ENCODE measurements around the gene ZCCHC17. TPM values are rescaled to one million over a fixed set of nuclear protein-coding genes. Genes with fewer than 3 reads are reported as not detected.

The ZCCHC17 gene
- total RNA-seq, 1 experiment from 2014 or later, result 42.0 TPM

- no peak for TF ChIP-seq ATF6 (CRISPR knock-in tag; IDR thresholded peaks at IDR 0.05)
- no peak for TF ChIP-seq GTF2I (CRISPR knock-in tag; conservative IDR thresholded peaks at IDR 0.05)
Observed at GRCh38 chr1:31407029-31407626, 110.3 kb downstream of the ZCCHC17 start (continued).

DNA sequence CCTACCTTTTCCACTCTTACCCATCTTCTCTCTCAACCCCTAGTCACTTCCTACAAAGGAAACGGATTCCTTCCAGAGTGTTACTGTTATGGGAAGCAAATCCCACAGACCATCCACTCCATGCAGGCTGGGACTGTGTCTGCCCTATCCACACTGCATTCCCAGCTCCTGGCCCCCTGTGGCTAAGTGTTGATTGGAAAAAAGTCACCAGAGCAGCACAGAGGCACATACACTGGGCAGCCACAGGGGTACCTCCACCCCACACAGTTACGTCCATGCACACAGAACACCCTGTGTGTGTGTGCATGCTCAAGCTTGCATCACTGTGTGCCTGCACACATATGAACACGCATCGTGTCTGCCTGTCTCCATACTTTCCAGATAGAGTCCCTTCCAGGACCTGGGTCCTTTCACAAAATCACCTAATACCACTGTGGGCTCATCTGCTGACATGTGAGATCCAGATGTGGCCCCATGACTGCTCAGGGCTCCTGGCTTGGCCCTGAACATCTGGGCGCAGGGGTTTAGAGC lies 112.0 kb downstream of the ZCCHC17 start:
- POLR2A ChIA-PET, result no interaction called here
- no peaks in the 10 kb centered on the region for H3K36me3 Mint-ChIP-seq
- DNase-seq (ENCODE audit: low spot score), result no peak
- TF ChIP-seq ZNF121 (CRISPR knock-in tag; IDR thresholded peaks at IDR 0.05) (no peak), E2F5 (CRISPR knock-in tag; IDR thresholded peaks at IDR 0.05) (no peak), CREB1 (CRISPR knock-in tag; IDR thresholded peaks at IDR 0.05) (no peak), PRRX2 (CRISPR knock-in tag; IDR thresholded peaks at IDR 0.05) (no peak), OVOL2 (CRISPR knock-in tag; IDR thresholded peaks at IDR 0.05; ENCODE audit: borderline replicate concordance) (no peak), GABPB1 (CRISPR knock-in tag; IDR thresholded peaks at IDR 0.05) (no peak)
- TF ChIP-seq, protein P1, sequence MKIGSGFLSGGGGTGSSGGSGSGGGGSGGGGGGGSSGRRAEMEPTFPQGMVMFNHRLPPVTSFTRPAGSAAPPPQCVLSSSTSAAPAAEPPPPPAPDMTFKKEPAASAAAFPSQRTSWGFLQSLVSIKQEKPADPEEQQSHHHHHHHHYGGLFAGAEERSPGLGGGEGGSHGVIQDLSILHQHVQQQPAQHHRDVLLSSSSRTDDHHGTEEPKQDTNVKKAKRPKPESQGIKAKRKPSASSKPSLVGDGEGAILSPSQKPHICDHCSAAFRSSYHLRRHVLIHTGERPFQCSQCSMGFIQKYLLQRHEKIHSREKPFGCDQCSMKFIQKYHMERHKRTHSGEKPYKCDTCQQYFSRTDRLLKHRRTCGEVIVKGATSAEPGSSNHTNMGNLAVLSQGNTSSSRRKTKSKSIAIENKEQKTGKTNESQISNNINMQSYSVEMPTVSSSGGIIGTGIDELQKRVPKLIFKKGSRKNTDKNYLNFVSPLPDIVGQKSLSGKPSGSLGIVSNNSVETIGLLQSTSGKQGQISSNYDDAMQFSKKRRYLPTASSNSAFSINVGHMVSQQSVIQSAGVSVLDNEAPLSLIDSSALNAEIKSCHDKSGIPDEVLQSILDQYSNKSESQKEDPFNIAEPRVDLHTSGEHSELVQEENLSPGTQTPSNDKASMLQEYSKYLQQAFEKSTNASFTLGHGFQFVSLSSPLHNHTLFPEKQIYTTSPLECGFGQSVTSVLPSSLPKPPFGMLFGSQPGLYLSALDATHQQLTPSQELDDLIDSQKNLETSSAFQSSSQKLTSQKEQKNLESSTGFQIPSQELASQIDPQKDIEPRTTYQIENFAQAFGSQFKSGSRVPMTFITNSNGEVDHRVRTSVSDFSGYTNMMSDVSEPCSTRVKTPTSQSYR (CRISPR knock-in tag; IDR thresholded peaks at IDR 0.05), result no peak
- TF ChIP-seq, protein P2, sequence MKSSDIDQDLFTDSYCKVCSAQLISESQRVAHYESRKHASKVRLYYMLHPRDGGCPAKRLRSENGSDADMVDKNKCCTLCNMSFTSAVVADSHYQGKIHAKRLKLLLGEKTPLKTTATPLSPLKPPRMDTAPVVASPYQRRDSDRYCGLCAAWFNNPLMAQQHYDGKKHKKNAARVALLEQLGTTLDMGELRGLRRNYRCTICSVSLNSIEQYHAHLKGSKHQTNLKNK (CRISPR knock-in tag; IDR thresholded peaks at IDR 0.05), result no peak
- peak; percentile 27 for ATAC-seq
- CTCF ChIA-PET, result interaction anchor here (0.6 to 2.7 kb wide), 5 partner anchors 12 to 929 kb away, joined by 4 to 11 read pairs (median 5); no protein-coding TSS in a partner anchor
- peaks cover 16% of the 10 kb centered on the region for H3K27me3 Mint-ChIP-seq (ENCODE audit: low read depth)
- peaks cover 6% of the 10 kb centered on the region for H3K4me1 Mint-ChIP-seq
- H3K27ac Mint-ChIP-seq, result no peak overlapping the region
- H3K9me3 Mint-ChIP-seq, result peaks cover 3% of the 10 kb centered on the region; the same call in 1 of the 2 replicates
- no peak overlapping the region for H3K4me3 Mint-ChIP-seq

DNA sequence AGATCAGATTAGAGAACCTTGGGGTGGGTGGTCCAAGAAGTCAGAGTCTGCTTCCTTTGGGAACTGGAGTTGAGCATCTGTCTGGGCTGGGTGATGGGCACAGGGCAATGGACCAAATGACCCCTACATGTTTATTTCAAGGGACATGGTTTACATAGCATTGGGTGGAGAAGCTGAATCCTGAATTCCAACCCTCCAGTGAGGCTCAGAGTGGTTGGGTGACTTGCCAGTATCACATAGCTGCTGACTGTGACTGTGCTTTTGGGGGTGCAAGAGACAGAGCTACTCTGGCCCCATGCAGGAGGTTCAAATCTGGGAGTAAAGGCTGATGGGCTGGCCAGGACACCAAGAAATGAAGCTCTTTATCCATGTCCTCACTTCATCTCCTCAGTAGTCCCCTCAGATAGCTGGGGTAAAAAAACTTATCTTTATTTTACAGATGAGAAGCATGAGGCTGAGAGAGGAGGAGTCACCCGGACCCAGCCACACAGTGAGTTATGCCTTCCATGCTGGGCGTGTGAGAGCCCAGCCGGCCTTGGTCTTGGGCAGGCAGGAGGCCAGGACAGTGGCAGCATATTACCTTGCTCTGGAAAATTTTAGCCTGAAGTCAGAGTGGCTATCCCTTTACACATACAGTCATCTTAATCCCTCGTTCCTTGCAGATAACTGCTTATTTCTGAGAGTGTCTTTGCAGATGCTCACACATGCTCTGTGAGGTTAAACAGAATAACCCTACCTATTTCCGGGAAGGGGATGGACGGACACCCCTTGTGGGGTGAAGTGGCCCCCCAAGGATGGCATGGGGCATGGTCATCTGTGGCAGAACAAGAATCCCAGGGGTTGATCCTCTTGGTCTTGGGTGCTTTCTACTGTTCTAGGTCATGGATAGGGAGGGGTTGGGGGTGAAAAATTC lies 113.4 kb downstream of the ZCCHC17 start:
- H3K4me3 Mint-ChIP-seq, result no peak overlapping the region
- ATAC-seq (no peak), DNase-seq (ENCODE audit: low spot score) (no peak)
- H3K36me3 Mint-ChIP-seq, result no peaks in the 10 kb centered on the region
- TF ChIP-seq SMAD3 (CRISPR knock-in tag; IDR thresholded peaks at IDR 0.05; ENCODE audit: borderline replicate concordance), result no peak
- TF ChIP-seq IRF2 (CRISPR knock-in tag; IDR thresholded peaks at IDR 0.05; ENCODE audit: borderline replicate concordance, low read depth), result no peak
- TF ChIP-seq FOXJ3 (CRISPR knock-in tag; IDR thresholded peaks at IDR 0.05; ENCODE audit: borderline replicate concordance), result no peak
- TF ChIP-seq GRHL2 (CRISPR knock-in tag; IDR thresholded peaks at IDR 0.05; ENCODE audit: insufficient replicate concordance, severe bottlenecking), result no peak
- ChIA-PET CTCF (interaction anchor here (0.9 to 2.7 kb wide), 4 partner anchors 11 to 138 kb away, joined by 3 to 11 read pairs (median 6); no protein-coding TSS in a partner anchor), POLR2A (no interaction called here)
- no peaks in the 10 kb centered on the region for H3K9me3 Mint-ChIP-seq
- peaks cover 18% of the 10 kb centered on the region for H3K4me1 Mint-ChIP-seq
- H3K27me3 Mint-ChIP-seq (ENCODE audit: low read depth), result peaks cover 16% of the 10 kb centered on the region
- no peak overlapping the region for H3K27ac Mint-ChIP-seq

All from WTC11 (cell line).